HG03520 (cell line): ENCODE results near the gene PRDM15.

Experiments used
- ATAC-seq: cut with Tn5 transposase; IDR thresholded peaks from one replicate; pipeline ENCODE4 v1.9.1; 2021; ENCODE audit warnings: mild to moderate bottlenecking, moderate library complexity; ENCODE audit not compliant: unreplicated experiment

PRDM15 gene

GRCh38 chr21:41866274-41866809 lies 12.8 kb downstream of the PRDM15 start:
- no peak for ATAC-seq

DNA sequence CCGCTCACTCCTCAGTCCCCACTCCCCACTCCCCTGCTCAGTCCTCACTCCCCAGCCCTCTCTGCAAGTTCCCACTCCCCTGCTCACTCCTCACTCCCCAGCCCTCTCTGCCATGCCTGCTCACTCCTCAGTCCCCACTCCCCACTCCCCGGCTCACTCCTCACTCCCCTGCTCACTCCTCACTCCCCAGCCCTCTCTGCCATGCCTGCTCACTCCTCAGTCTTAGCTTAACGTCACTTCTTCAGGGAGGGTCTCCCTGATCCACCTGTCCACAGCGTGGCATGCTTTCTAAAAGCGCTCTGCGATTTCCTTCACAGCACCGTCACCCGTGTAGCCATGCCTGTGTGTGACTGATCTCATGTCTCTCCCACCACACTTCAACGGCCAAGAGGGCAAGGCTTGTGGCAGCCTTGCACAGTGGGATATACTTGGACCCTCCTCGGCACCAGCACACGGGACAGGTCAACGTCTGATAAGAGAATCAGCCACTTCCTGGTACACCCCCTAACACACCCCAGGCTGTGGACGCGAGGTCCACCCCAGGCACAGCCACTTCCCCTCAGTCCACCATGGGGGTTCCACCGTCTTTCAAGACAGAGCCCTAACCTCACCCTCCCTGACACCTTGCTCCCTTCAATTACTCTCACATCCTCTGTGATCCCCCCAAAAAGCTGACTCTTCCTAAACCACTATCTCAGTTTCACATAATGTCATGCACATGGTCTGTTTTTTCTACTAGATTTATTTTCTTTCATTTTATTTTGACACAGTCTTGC lies 14.0 kb downstream of the PRDM15 start:
- ATAC-seq: peak; percentile 38

- no peak for ATAC-seq
Observed at GRCh38 chr21:41864311-41865001, 14.7 kb downstream of the PRDM15 start.

DNA sequence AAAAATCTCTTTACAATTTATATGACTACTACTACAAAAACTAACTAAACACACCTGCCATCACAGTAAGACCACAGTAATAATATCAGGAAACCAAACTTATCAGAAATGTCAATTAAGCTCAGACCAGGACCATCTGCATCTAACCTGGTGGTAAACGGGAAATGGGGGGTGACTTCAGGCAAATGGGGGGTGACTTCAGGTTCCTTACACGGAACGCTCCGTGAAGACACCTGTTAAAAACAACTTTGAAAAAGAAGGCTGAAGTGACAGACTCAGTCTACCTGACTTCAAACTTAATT lies 15.8 kb downstream of the PRDM15 start:
- ATAC-seq: no peak

- no peak for ATAC-seq
Observed at GRCh38 chr21:41861987-41862386, 17.2 kb downstream of the PRDM15 start.

GRCh38 chr21:41861255-41861654 lies 17.9 kb downstream of the PRDM15 start:
- ATAC-seq: no peak

GRCh38 chr21:41859297-41859980 lies 19.7 kb downstream of the PRDM15 start:
- ATAC-seq: no peak

DNA sequence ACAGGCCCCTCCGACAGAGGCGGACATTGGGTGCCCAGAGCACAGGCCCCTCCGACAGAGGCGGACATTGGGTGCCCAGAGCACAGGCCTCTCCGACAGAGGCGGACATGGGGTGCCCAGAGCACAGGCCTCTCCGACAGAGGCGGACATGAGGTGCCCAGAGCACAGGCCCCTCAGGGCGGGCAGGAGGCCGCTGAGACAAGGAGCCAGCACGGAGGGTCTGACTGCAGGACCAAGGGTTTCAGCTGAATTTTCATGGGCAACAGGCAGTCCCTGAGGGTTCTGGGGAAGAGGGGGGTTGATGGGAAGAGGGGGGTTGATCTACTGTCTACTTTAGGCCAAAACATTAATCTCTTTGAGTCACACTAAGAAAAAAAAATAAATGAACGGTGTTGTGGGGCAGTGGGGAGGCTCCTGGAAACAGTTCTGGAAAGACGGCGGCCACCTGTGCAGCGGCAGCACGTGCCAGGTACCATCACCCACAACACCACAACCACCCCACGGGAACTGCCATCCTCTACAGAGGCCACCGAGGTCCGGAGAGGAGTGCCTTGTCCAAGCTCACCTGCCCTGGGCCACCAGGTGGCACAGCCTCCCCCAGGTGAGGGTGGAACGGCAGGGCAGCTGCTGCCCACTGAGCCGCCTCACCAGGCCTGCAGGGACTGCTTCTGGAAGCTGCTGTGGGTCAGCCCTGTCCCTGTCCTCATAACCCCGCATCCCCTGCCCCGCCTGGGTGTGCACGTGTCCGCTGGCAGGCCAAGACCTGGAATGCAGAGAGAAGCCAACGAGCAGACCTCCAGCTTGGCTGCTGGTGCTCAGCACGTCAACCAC lies 20.5 kb downstream of the PRDM15 start:
- no peak for ATAC-seq

- ATAC-seq: no peak
Observed at GRCh38 chr21:41857771-41858300, 21.3 kb downstream of the PRDM15 start.

GRCh38 chr21:41856572-41856971 lies 22.6 kb downstream of the PRDM15 start:
- ATAC-seq: no peak

DNA sequence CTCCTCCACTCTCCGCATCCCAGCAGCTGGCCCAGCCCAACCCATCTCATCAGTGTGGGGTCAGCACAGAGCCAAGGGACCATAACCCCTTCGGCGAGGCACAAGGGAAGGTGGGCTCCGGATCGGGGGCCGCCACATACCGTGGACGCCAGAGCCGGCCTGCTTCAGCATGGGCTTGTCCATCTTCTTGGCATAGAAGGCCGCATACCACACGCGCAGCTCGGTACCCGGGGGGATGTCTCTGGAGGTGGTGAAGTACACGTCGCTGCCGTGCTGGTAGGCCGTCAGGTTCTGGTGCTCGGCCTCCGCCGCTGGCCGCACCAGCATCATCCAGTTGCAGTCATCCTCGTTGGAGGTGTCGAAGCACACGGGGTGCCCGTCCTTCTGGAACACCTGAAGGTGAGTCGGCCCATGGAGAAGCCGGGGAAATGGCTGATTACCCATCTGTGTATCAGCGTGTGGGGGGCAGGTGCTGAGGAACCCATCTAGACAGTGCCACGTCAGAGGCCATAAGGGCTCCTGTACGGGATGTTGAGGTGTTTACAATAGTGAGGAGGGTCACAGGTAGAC lies 24.6 kb downstream of the PRDM15 start:
- no peak for ATAC-seq

DNA sequence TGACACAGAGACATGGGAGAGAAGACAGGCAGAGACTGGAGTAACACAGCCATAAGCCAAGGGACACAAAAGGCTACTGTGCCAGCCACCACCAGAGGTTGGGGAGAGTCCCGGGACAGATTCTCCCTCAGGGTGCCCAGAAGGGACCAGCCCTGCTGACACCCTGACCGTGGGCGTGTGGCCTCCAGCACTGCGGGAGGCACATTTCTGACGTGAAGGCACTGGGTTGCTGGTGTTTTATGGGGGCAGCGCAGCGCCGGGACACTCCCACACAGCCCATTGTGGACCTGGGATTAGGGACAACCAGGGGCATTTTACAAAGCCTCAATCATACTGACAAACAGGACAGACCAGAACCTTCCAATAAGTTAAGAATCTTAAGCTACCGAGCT lies 26.2 kb downstream of the PRDM15 start:
- ATAC-seq: no peak

GRCh38 chr21:41852151-41852928 lies 26.8 kb downstream of the PRDM15 start:
- no peak for ATAC-seq

DNA sequence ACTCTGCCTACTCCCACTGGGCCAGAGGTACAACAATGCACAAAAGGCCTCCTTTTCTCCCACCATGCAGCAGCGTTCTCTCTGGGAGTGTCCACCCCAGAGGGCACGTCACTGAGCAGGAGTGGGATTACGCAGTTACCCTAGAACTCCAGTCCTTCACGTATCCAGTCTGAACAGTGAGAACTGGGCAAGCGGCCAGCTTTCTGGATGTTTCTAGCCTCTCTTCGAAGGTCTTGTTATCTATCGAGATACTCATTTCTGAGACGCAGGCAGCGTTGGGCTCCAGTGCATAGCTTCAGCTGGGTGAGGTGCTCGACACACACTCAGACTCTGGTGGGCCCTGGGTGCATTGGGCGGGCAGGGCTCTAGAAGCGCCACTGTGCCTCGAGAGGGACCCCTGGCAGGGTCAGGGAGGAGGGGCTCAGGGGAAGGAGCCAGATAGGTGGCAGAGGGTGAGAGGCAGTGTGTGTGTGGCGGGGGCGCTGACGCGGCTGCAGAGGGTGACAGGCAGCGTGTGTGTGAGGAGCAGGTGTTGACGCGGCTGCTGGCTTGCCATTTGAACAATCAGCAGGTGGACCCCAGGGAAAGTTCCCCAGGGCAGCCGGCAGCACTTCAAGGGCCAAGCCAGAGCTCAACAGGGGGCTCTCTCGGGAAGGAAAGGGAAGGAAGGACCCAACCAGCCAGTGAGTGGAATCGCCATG lies 27.9 kb downstream of the PRDM15 start:
- ATAC-seq: no peak

DNA sequence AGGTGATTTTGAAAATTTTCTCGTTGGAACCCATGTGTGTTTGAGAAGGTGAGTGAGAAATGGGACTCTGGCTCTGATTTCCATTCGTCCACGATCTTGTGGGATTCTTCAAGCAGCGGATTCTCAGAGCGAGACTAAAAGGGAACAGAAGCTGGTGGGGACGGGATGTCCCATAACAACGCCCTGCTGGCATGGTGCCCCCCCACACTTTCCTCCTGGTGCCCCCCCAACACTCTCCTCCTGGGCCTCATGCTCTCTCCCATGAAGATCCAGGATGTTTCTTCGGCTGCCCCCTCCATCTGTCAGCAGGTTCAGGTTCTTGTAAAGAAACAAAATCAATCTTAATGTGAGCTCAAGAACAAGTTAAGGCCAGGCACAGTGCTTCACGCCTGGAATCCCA lies 29.1 kb downstream of the PRDM15 start:
- no peak for ATAC-seq

DNA sequence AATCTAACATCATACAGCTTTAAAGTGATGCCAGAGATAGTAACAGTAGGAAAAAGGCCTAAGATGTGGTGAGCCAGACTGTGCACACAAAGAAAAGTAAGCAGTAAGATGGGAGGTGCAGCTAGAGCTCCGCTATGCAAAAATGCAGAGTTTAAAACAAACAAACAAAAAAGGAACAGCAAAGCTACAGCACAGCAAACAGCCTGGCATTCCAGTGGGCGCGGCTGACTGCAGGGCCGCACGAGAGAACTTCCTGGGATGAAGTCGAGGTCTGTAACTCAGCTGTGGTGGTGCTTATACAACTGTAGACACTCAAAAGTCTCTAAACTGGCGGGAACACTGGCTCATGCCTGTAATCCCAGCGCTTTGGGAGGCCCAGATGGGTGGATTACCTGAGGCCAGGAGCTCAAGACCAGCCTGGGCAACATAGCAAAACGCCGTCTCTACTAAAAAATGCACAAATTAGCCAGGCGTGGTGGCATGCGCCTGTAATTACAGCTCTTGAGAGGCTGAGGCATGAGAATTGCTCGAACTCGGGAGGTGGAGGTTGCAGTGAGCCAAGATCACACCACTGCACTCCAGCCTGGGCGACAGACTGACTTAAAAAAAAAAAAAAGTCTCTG lies 30.1 kb downstream of the PRDM15 start:
- no peak for ATAC-seq

- no peak for ATAC-seq
Observed at GRCh38 chr21:41848533-41848932, 30.6 kb downstream of the PRDM15 start.

DNA sequence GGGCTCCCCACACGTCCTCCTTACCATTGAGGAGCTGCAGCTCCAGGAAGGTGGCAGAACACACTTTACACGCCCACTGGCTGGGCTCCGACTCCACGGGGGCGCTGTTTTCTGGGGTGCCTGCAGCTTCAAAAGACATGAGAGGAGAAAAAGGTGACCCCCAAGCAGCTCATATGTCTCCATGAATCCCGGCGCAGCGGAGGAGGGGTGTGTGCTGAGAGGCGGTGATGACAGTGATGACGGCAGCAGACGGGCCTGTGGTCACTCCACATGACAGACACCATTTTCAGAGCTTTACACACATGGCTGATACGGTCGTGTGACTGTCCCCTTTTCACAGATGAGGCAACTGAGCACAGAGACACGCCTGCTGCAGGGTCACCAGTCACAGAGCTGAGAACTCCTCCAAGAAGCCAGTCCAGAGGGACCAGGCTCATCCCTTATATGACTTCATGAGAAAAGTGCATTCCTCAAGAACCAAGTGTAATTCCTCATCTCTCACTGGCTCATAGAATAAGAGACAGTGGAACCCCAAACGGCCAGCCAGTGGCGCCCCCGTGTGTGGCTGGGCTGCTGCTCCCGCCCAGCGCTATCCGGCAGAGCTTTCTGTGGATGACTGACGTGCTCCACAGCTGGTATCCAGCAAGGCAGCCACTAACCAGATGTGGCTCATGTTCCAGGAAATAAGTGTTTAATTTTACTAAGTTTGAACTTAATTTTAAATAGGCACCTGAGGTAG lies 31.9 kb downstream of the PRDM15 start:
- no peak for ATAC-seq
